ENCODE results near the gene HMOX2.

Gene HMOX2

GRCh38 chr16:4505356-4506147, 29.4 kb downstream of the HMOX2 start:
- peak; percentile 25 for DNase-seq (ENCODE audit: low read depth)

GRCh38 chr16:4506450-4506849, 30.3 kb downstream of the HMOX2 start:
- peak; percentile 17 for DNase-seq (ENCODE audit: low read depth)

- DNase-seq (ENCODE audit: low read depth) = no peak
Measured at GRCh38 chr16:4507588-4508345, 31.6 kb downstream of the HMOX2 start.

GRCh38 chr16:4508806-4509205, 32.6 kb downstream of the HMOX2 start:
- no peak for DNase-seq (ENCODE audit: low read depth)

GRCh38 chr16:4509420-4509819, 33.2 kb downstream of the HMOX2 start:
- no peak for DNase-seq (ENCODE audit: low read depth)

GRCh38 chr16:4510131-4510530, 33.9 kb downstream of the HMOX2 start:
- DNase-seq (ENCODE audit: low read depth) = no peak

GRCh38 chr16:4510747-4511426, 34.7 kb downstream of the HMOX2 start:
- no peak for DNase-seq (ENCODE audit: low read depth)

- no peak for DNase-seq (ENCODE audit: low read depth)
Measured at GRCh38 chr16:4511441-4512082, 35.4 kb downstream of the HMOX2 start.

GRCh38 chr16:4512473-4512872, 36.3 kb downstream of the HMOX2 start:
- DNase-seq (ENCODE audit: low read depth) = no peak

GRCh38 chr16:4513086-4513860, 37.1 kb downstream of the HMOX2 start:
- DNase-seq (ENCODE audit: low read depth) = no peak

- no peak for DNase-seq (ENCODE audit: low read depth)
Measured at GRCh38 chr16:4513881-4514280, 37.7 kb downstream of the HMOX2 start.

- no peak for DNase-seq (ENCODE audit: low read depth)
Measured at GRCh38 chr16:4514606-4515005, 38.4 kb downstream of the HMOX2 start.

GRCh38 chr16:4515611-4516233, 39.5 kb downstream of the HMOX2 start:
- no peak for DNase-seq (ENCODE audit: low read depth)

GRCh38 chr16:4517812-4518680, 41.8 kb downstream of the HMOX2 start:
- no peak for DNase-seq (ENCODE audit: low read depth)

- DNase-seq (ENCODE audit: low read depth) = no peak
Measured at GRCh38 chr16:4519274-4520058, 43.3 kb downstream of the HMOX2 start.

- DNase-seq (ENCODE audit: low read depth) = no peak
Measured at GRCh38 chr16:4520913-4521312, 44.7 kb downstream of the HMOX2 start.

- DNase-seq (ENCODE audit: low read depth) = no peak
Measured at GRCh38 chr16:4522051-4522581, 45.9 kb downstream of the HMOX2 start.

- no peak for DNase-seq (ENCODE audit: low read depth)
Measured at GRCh38 chr16:4523686-4524085, 47.5 kb downstream of the HMOX2 start.

- DNase-seq (ENCODE audit: low read depth) = no peak
Measured at GRCh38 chr16:4524571-4524970, 48.4 kb downstream of the HMOX2 start.

Data from stimulated activated CD8-positive, alpha-beta memory T cell treated with anti-CD3 and anti-CD28 coated beads, Interleukin-4, amount 100 ng/mL, for 24 hours (primary cell).